HepG2 (cell line): ENCODE data around the gene GCG. TPM values are rescaled to one million over a fixed set of nuclear protein-coding genes. Genes with fewer than 3 reads are reported as not detected.

Experiments used
- CREM ChIP-seq, 2 experiments: sonication (generic) in 1 of 2; formaldehyde crosslinking in 1 of 2; IDR thresholded peaks; 2 replicates each; pipeline versions ENCODE4 v1.4.0 to v1.6.1; 2016 to 2020; ENCODE audit warnings: antibody characterized with exemption in 1 of 2, mild to moderate bottlenecking in 1 of 2, missing genetic modification reagents in 1 of 2
- ELF3 ChIP-seq: IDR thresholded peaks from 2 replicates; pipeline ENCODE4 v1.6.1; 2016; ENCODE audit warnings: missing genetic modification reagents, missing compliant biosample characterization
- FOXK1 ChIP-seq: sonication (generic); formaldehyde crosslinking; IDR thresholded peaks from 2 replicates; pipeline ENCODE4 v1.4.0; 2020; ENCODE audit warnings: low read depth, missing genetic modification reagents, borderline replicate concordance
- FOXP1 ChIP-seq, 2 experiments: fragments of 450-650 bp in 1 of 2; IDR thresholded peaks; 2 replicates each; pipeline ENCODE4 v1.6.1; 2017 to 2018; ENCODE audit warnings: antibody characterized with exemption in 1 of 2
- HNF4G ChIP-seq, 2 experiments: sonication (generic) in 1 of 2; formaldehyde crosslinking in 1 of 2; IDR thresholded peaks; 2 replicates each; pipeline versions ENCODE4 v1.4.0 to v1.6.1; 2011 to 2020; ENCODE audit warnings: borderline replicate concordance in 2 of 2, low read depth in 2 of 2, mild to moderate bottlenecking in 2 of 2, low read length in 1 of 2, missing genetic modification reagents in 1 of 2, moderate library complexity in 1 of 2
- HNRNPK ChIP-seq: fragments of 200-400 bp; formaldehyde crosslinking; IDR thresholded peaks from 2 replicates; pipeline ENCODE4 v1.6.1; 2018; ENCODE audit warnings: low read length, low read depth, moderate library complexity, mild to moderate bottlenecking; ENCODE audit not compliant: poor library complexity, severe bottlenecking
- NR2F6 ChIP-seq, 2 experiments: IDR thresholded peaks; 2 replicates each; pipeline ENCODE4 v1.6.1; 2016; ENCODE audit warnings: antibody characterized with exemption in 1 of 2, mild to moderate bottlenecking in 1 of 2
- NR3C1 ChIP-seq: sonication (generic); formaldehyde crosslinking; IDR thresholded peaks from 2 replicates; pipeline ENCODE4 v1.4.0; 2020; ENCODE audit warnings: missing genetic modification reagents
- SMARCC2 ChIP-seq: fragments of 450-650 bp; IDR thresholded peaks from 2 replicates; pipeline ENCODE4 v1.6.1; 2017; ENCODE audit warnings: antibody characterized with exemption, mild to moderate bottlenecking
- UBTF ChIP-seq: sonication (generic); formaldehyde crosslinking; IDR thresholded peaks from 2 replicates; pipeline ENCODE4 v1.4.0; 2020; ENCODE audit warnings: mild to moderate bottlenecking, missing genetic modification reagents
- WIZ ChIP-seq: sonication (generic); formaldehyde crosslinking; IDR thresholded peaks from 2 replicates; pipeline ENCODE4 v1.5.1; 2020; ENCODE audit warnings: mild to moderate bottlenecking, missing genetic modification reagents
- ZNF274 ChIP-seq: sonication (generic); formaldehyde crosslinking; IDR thresholded peaks from 2 replicates; pipeline ENCODE4 v1.5.1; 2020; ENCODE audit warnings: mild to moderate bottlenecking, missing genetic modification reagents
- ZNF674 ChIP-seq: sonication (generic); formaldehyde crosslinking; IDR thresholded peaks from 2 replicates; pipeline ENCODE4 v1.5.0; 2020; ENCODE audit warnings: low read depth, mild to moderate bottlenecking, missing genetic modification reagents
- ZNF773 ChIP-seq: sonication (generic); formaldehyde crosslinking; IDR thresholded peaks from 2 replicates; pipeline ENCODE4 v1.4.0; 2020; ENCODE audit warnings: missing genetic modification reagents, borderline replicate concordance
- ZSCAN21 ChIP-seq: sonication (generic); formaldehyde crosslinking; IDR thresholded peaks from 2 replicates; pipeline ENCODE4 v1.8.0; 2022; ENCODE audit warnings: mild to moderate bottlenecking, missing genetic modification reagents, moderate library complexity, borderline replicate concordance
- polyA plus RNA-seq, 8 experiments: library from polyadenylated mRNA; depleted of rRNA in 3 of 8; stranded (reverse) in 7 of 8; unstranded in 1 of 8; fragments of >200 nt; fragmentation: Illumina TruSeq in 4 of 8; extraction: Trizol in 4 of 8; gene quantifications; 2 replicates each; pipeline versions ENCODE4 v1.2.1 to v1.2.3, GENCODE V29; 2011 to 2016; ENCODE audit warnings: low read depth in 4 of 8, missing spikeins in 1 of 8, mixed read lengths in 1 of 8; ENCODE audit not compliant: insufficient read depth in 1 of 8
- total RNA-seq, 5 experiments: library from RNA; depleted of rRNA; stranded (reverse); fragments of >200 nt; fragmentation: Illumina TruSeq; extraction: Trizol; gene quantifications; 2 replicates each; pipeline ENCODE4 v1.2.3, GENCODE V29; 2016; ENCODE audit warnings: low read depth in 1 of 5
- TF ChIP-seq, protein P1 (sequence below): sonication (generic); formaldehyde crosslinking; IDR thresholded peaks from 2 replicates; pipeline ENCODE4 v1.5.0; 2020; ENCODE audit warnings: missing genetic modification reagents
- TF ChIP-seq, protein P2 (sequence below): sonication (generic); formaldehyde crosslinking; IDR thresholded peaks from 2 replicates; pipeline ENCODE4 v1.4.0; 2020; ENCODE audit warnings: missing genetic modification reagents
- TF ChIP-seq, protein P3 (sequence below): IDR thresholded peaks from 2 replicates; pipeline ENCODE4 v1.6.1; 2016
- TF ChIP-seq, protein P4 (sequence below): sonication (generic); formaldehyde crosslinking; IDR thresholded peaks from 2 replicates; pipeline ENCODE4; 2020; ENCODE audit warnings: missing genetic modification reagents, mild to moderate bottlenecking, borderline replicate concordance

The GCG gene
- total and polyA plus RNA-seq, 2 of the 13 experiments (the other 11 are each of a cell fraction or from before 2014, with no cell fraction given): not detected

DNA sequence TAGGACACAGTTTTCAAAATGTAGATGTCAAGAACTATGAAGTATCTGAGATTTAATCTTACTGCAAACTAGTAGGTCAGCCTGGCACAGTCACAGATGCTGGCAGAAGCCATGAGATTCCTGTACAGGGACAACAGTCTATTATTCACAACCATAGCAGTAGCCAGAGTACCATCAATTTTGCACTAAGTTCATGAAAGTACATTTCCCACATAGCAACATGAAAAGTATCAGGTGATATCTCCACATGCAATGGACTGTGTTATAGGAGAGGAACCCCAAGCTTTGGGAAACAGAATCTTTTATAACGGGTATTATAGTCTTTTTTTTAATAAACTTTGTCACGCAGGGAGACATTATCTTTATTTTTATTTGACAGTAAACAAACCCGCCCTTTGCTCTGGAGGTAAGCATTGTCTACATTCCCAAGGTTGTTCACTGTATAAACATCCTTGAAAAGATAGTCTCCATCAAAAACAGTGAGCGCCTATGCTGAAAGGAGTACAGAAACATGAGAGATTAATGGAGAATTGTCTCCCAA is 44.6 kb downstream of the GCG start (continued):
- peak; percentile 51; the same call in 1 of the 2 replicates for TF ChIP-seq ELF3 (CRISPR knock-in tag)
- TF ChIP-seq ZNF773: no peak
- TF ChIP-seq, protein P1, sequence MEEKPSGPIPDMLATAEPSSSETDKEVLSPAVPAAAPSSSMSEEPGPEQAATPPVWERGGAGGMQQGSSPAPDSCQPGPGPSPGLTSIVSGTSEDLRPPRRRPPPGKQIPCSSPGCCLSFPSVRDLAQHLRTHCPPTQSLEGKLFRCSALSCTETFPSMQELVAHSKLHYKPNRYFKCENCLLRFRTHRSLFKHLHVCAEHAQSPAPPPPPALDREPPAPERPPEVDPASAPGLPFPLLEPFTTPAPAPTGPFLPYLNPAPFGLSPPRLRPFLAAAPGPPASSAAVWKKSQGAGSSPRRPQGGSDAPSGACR (CRISPR knock-in tag): 0 out of 2 replicates have a peak, but pooled peaks have one; percentile 41
- TF ChIP-seq WIZ: no peak
- TF ChIP-seq, protein P2, sequence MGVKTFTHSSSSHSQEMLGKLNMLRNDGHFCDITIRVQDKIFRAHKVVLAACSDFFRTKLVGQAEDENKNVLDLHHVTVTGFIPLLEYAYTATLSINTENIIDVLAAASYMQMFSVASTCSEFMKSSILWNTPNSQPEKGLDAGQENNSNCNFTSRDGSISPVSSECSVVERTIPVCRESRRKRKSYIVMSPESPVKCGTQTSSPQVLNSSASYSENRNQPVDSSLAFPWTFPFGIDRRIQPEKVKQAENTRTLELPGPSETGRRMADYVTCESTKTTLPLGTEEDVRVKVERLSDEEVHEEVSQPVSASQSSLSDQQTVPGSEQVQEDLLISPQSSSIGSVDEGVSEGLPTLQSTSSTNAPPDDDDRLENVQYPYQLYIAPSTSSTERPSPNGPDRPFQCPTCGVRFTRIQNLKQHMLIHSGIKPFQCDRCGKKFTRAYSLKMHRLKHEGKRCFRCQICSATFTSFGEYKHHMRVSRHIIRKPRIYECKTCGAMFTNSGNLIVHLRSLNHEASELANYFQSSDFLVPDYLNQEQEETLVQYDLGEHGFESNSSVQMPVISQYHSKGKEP: 0 out of 2 replicates have a peak, but pooled peaks have one; percentile 12
- TF ChIP-seq UBTF (CRISPR knock-in tag): no peak
- TF ChIP-seq ZNF674 (CRISPR knock-in tag): no peak
- TF ChIP-seq NR2F6 (IDR thresholded peaks at IDR 0.05): peak; percentile 37; the same call in 1 of the 2 replicates
- peak; percentile 63 for TF ChIP-seq NR2F6 (CRISPR knock-in tag; IDR thresholded peaks at IDR 0.05)
- TF ChIP-seq, protein P3, sequence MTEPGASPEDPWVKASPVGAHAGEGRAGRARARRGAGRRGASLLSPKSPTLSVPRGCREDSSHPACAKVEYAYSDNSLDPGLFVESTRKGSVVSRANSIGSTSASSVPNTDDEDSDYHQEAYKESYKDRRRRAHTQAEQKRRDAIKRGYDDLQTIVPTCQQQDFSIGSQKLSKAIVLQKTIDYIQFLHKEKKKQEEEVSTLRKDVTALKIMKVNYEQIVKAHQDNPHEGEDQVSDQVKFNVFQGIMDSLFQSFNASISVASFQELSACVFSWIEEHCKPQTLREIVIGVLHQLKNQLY (CRISPR knock-in tag): peak; percentile 68; the same call in 1 of the 2 replicates
- no peak for TF ChIP-seq HNRNPK
- TF ChIP-seq, protein P4, sequence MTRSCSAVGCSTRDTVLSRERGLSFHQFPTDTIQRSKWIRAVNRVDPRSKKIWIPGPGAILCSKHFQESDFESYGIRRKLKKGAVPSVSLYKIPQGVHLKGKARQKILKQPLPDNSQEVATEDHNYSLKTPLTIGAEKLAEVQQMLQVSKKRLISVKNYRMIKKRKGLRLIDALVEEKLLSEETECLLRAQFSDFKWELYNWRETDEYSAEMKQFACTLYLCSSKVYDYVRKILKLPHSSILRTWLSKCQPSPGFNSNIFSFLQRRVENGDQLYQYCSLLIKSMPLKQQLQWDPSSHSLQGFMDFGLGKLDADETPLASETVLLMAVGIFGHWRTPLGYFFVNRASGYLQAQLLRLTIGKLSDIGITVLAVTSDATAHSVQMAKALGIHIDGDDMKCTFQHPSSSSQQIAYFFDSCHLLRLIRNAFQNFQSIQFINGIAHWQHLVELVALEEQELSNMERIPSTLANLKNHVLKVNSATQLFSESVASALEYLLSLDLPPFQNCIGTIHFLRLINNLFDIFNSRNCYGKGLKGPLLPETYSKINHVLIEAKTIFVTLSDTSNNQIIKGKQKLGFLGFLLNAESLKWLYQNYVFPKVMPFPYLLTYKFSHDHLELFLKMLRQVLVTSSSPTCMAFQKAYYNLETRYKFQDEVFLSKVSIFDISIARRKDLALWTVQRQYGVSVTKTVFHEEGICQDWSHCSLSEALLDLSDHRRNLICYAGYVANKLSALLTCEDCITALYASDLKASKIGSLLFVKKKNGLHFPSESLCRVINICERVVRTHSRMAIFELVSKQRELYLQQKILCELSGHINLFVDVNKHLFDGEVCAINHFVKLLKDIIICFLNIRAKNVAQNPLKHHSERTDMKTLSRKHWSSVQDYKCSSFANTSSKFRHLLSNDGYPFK (CRISPR knock-in tag): no peak
- no peak for TF ChIP-seq ZNF274 (CRISPR knock-in tag)
- no peak; the same call in 1 of the 2 replicates for TF ChIP-seq FOXP1 (IDR thresholded peaks at IDR 0.05)
- peak; percentile 89 for TF ChIP-seq FOXP1 (CRISPR knock-in tag; IDR thresholded peaks at IDR 0.05)
- TF ChIP-seq ZSCAN21 (CRISPR knock-in tag): no peak
- no peak for TF ChIP-seq NR3C1 (CRISPR knock-in tag)
- TF ChIP-seq SMARCC2: no peak
- peak; percentile 51; the same call in 1 of the 2 replicates for TF ChIP-seq FOXK1 (CRISPR knock-in tag)
- peak; percentile 71 for TF ChIP-seq CREM (IDR thresholded peaks at IDR 0.05)
- TF ChIP-seq CREM (CRISPR knock-in tag; IDR thresholded peaks at IDR 0.05): no peak
- TF ChIP-seq HNF4G (IDR thresholded peaks at IDR 0.05; ENCODE audit: borderline replicate concordance, low read depth, low read length): peak; percentile 70
- TF ChIP-seq HNF4G (CRISPR knock-in tag; IDR thresholded peaks at IDR 0.05; ENCODE audit: borderline replicate concordance, low read depth): no peak
